ENCODE results near the gene PSMC1.
"Not testable (repeated sequence)": the region's sequence is repeated elsewhere in the genome, so short reads cannot be mapped to it uniquely, and the experiment has no call there.

The PSMC1 gene

GRCh38 chr14:90256354-90257131 lies at the start of gene PSMC1:
Gene PSMC1, plus strand, starts transcription at chr14:90256553. Its CDS starts 45 bp downstream, at chr14:90256598.
- peak; percentile 92 for DNase-seq

GRCh38 chr14:90213099-90213748 lies 43.1 kb upstream of the PSMC1 start:
- no peak for DNase-seq

GRCh38 chr14:90228478-90228877 lies 27.9 kb upstream of the PSMC1 start:
- no peak for DNase-seq

- not testable (repeated sequence) for DNase-seq
These were observed 26.4 kb upstream of the PSMC1 start for GRCh38 chr14:90229942-90230341.

- DNase-seq = peak; percentile 59
These were observed 21.0 kb upstream of the PSMC1 start for GRCh38 chr14:90235179-90235976.

GRCh38 chr14:90239139-90239538 lies 17.2 kb upstream of the PSMC1 start:
- DNase-seq = no peak

GRCh38 chr14:90242444-90242843 lies 13.9 kb upstream of the PSMC1 start:
- no peak for DNase-seq

- no peak for DNase-seq
These were observed 9.4 kb upstream of the PSMC1 start for GRCh38 chr14:90246936-90247335.

- not testable (repeated sequence) for DNase-seq
These were observed 8.9 kb upstream of the PSMC1 start for GRCh38 chr14:90247441-90247840.

- no peak for DNase-seq
These were observed 7.8 kb upstream of the PSMC1 start for GRCh38 chr14:90248594-90248993.

GRCh38 chr14:90253826-90254225 lies 2.5 kb upstream of the PSMC1 start:
- DNase-seq = no peak

GRCh38 chr14:90255871-90256270 lies 482 bp upstream of the PSMC1 start:
- DNase-seq = no peak

GRCh38 chr14:90263748-90264449 lies 7.5 kb downstream of the PSMC1 start:
- DNase-seq = no peak

GRCh38 chr14:90266441-90267154 lies 10.2 kb downstream of the PSMC1 start:
- DNase-seq = no peak

GRCh38 chr14:90268420-90268819 lies 12.1 kb downstream of the PSMC1 start:
- no peak for DNase-seq

GRCh38 chr14:90272523-90272922 lies 16.2 kb downstream of the PSMC1 start:
- no peak for DNase-seq

GRCh38 chr14:90273532-90273931 lies 17.2 kb downstream of the PSMC1 start:
- DNase-seq = no peak

GRCh38 chr14:90274019-90274418 lies 17.7 kb downstream of the PSMC1 start:
- DNase-seq = no peak

- DNase-seq = no peak
These were observed 18.6 kb downstream of the PSMC1 start for GRCh38 chr14:90274808-90275457.

- no peak for DNase-seq
These were observed 19.1 kb downstream of the PSMC1 start for GRCh38 chr14:90275458-90275814.

GRCh38 chr14:90275820-90276219 lies 19.5 kb downstream of the PSMC1 start:
- DNase-seq = no peak
